NCI-H146 treated with DMSO at 0.1 percent for 48 hours (cell line): ENCODE data around the gene TGFA.
A peak's percentile ranks its signal among the peaks of the same experiment; 100 is the strongest.

Source experiments
- DNase-seq: peaks from one replicate; lab custom pipeline; 2025; ENCODE audit not compliant: unreplicated experiment; lab: John Stamatoyannopoulos, UW

TGFA gene

GRCh38 chr2:70525032-70525431, 28.6 kb downstream of the TGFA start:
- no peak for DNase-seq

- no peak for DNase-seq
Measured at GRCh38 chr2:70523996-70524965, 29.3 kb downstream of the TGFA start.

- DNase-seq = no peak
Measured at GRCh38 chr2:70523672-70523995, 30.0 kb downstream of the TGFA start.

- no peak for DNase-seq
Measured at GRCh38 chr2:70522627-70523026, 31.0 kb downstream of the TGFA start.

GRCh38 chr2:70520825-70521224, 32.8 kb downstream of the TGFA start:
- DNase-seq = no peak

- no peak for DNase-seq
Measured at GRCh38 chr2:70519453-70519852, 34.2 kb downstream of the TGFA start.

DNA sequence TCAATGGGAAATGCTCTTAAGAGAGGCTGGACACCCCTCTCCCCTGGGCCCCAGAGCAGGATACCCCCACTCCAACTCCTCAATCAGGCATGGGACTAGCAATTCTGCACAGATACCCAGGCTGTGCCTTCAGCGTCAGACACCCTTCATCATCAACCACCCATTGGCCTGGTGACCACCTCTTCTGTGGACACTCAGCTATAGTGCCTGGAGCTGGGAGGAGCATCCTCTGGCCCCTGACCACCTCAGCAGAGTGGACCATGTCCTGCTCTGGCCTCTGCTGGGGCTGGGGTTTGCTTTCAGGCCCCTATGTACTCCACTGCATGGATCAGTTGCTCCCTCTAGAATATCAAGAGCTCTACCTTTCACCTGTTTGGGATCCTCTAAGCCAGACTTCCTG, 35.1 kb downstream of the TGFA start:
- DNase-seq = no peak

GRCh38 chr2:70517804-70518203, 35.8 kb downstream of the TGFA start:
- DNase-seq = no peak

DNA sequence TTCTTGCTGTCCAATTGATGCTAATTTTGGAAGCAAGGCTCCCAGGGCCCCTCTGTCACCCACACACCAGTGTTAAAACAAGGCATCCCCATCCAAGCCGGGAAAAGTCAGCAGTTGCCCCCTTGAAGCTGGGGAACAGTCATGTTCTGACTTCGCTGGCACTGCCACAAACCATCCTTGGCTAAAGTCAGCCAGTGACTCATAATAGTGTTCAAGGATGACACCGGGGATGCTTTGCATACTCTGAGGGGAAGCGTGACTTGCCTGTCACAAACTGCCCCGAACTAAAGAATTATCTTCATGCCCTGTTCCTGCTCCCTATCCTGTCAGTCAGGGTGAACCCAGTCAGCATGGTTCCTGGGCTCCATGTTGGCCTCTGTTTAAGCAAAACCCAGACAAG, 37.0 kb downstream of the TGFA start:
- no peak for DNase-seq

DNA sequence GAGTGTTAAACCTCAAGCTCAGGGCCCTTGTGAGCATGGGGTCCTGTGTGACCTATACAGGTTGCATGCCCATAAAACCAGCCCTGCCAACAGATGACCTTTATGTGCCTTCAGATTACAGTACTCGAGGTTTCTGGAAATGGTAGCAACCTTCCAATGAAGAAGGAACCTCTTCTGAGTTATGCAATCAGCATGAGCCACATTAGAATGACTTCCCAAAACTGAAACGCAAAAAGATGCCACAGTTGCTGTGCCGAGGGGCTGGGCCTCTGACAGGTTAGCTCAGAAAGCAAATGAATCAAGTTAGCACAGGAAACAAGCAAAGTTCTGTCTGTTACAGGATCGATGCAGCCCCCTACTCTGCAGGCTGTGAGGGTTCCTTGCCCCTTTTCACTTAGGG, 37.7 kb downstream of the TGFA start:
- no peak for DNase-seq

DNA sequence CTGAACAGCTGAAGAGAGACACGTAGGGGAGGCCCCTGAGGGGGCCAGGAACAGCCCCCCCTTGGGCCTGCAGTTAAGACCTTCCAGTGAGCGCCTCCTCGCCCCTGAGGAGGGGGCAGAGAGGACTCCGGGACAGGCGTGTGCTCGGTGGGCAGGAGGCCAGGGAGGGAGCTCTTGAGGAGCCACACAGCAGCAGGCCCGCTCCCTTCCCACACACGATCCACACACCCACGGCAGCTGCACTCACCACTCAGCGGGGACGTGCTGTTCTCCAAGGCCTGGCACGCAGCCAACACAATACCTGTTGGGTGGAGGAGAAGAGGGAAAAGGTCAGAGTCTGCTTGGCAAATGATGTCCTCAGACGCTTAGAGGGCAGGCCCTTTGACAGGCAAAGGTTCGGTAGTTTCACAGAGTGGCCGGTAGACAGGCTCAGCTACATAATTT, 39.0 kb downstream of the TGFA start:
- peak; percentile 4 for DNase-seq

GRCh38 chr2:70513738-70514137, 39.9 kb downstream of the TGFA start:
- no peak for DNase-seq

DNA sequence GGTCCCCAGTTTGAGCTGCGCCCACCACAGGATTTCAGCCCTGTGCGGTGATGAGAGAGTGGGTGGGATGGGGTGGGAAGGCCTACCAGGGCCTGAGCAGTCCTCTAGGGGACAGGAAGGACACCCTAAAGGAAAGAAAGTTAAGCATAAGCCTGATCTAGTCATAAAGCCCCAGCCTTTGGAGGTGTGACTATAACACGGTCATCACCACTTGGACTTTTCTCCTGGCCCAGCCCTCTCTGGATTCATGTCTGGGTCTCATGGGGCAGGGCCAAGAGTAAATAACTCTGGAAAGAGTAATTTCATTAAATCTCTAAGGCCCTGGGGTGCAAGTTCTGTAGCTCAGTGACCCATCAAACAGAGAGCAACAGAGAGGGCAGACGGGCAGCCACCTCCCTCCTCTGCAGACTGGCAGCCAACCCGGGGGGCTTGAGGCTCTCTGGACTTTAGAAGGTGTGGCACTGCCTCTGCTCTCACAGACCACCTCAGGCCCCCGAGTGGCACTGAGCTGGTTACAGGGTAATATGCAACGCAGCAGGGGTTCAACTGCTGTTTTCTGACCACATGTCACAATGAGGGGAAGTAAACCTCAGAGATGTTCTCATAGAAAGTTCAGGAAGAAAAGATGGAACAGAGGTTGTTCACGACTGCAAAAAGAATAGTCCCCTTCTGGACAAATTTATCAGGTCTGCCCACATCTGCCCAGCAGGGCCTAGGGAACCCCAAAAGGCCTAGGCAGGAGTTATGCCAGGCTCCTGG, 41.5 kb downstream of the TGFA start:
- DNase-seq = no peak

GRCh38 chr2:70510313-70510712, 43.3 kb downstream of the TGFA start:
- DNase-seq = no peak

- DNase-seq = no peak
Measured at GRCh38 chr2:70509565-70509964, 44.1 kb downstream of the TGFA start.

GRCh38 chr2:70508711-70509462, 44.7 kb downstream of the TGFA start:
- no peak for DNase-seq

DNA sequence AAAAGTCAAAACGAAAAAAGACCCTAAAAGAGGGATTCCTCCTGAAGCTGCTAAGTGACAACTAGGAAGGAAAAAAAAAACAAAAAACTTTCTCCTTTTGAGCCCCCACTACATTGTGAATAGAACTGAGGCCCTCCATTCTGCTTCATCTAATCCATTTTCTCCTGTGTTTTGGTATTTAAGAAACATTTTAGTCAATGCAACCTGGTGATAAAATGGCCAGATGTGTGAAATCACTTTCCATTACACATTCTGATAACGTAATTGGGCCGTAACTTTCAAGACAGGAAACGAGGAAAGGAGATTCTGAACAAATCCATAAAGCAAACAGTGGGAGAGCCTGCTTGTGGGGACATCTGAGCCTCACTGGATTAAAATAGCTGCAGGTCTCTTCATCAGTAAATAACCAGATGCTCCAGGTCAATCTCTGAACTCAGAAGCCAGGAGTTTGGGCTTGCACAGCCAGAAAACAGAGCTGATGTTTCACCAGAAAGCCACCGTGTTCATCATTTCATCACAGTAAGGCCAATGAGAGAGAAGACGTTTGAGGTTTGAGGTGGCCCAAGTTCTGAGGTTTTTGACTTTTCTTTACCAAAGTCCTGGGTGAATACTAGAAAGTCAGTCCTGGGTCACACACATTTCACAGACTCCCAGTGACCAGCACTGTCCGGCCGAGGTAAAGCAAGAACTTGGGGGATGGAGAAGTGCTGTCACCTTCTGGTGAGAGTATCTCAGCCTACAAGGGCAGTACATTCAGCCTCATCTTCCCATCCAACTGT, 47.8 kb downstream of the TGFA start:
- DNase-seq = no peak

GRCh38 chr2:70504750-70505149, 48.9 kb downstream of the TGFA start:
- no peak for DNase-seq

DNA sequence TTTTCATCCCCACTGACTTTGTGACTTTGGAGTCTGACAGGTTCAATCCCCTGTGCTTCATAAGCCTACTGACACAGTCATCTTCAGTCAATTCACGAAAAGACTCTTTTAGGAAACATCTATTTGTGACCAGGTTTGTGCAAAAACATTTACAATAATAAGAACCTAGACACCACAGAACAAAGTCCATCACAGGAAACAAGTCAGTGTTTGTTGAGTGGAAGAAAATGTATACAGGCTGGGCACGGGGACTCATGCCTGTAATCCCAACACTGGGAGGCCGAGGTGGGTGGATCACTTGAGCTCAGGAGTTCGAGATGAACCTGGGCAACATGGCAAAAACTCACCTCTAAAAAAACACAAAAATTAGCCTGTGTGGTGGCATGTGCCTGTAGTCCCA, 49.7 kb downstream of the TGFA start:
- DNase-seq = no peak

DNA sequence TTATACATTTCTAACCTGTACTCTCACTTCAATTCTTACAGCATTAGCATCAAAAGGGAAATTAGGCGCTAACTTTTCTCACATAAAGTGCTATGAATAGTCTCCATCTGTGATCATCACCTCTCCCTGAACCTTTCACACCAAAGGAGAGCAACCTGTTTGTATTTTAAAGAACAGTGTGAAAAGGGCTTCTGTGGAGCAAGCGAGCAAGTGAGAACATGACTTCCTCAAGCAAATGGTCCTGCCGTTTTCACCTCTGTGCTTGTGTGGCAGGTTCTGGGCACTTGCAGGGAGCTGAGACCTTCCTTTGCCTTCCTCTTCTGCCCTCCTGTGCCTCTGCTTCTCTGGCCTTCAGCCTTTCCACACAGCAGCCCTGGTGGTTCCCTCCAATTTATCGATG, 51.9 kb downstream of the TGFA start:
- DNase-seq = no peak

DNA sequence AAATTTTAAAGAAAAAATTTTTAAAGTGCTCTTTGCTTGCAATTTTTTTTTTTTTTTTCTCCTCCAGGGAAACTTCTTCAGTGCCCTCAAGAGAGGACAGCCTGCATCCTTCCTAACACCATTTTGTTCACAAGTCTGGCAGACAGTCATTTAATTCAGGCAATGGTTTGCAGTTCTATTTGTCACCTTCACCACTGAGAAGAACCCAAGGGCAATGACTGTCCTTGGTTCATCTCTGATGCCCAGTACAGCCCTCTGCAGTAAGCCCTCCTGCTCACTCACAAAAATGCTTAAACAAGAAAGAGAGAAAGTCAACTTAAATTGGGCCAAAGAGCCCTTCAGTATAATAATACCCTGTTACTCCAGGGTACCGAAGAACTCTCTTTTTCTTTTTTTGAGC, 52.4 kb downstream of the TGFA start:
- DNase-seq = no peak
